SK-N-SH (cell line): ENCODE results near the gene CELF2.

Experiments
- EZH2phosphoT487 ChIP-seq: fragments of 200-600 bp; sonication (generic); IDR thresholded peaks from 2 replicates; pipeline ENCODE4 v1.6.1; 2017; ENCODE audit warnings: low read depth, mixed run types, mild to moderate bottlenecking, antibody characterized with exemption, moderate library complexity, borderline replicate concordance
- GATA2 ChIP-seq: sonication (generic); formaldehyde crosslinking; IDR thresholded peaks from 2 replicates; pipeline ENCODE4 v1.5.0; 2020; ENCODE audit warnings: mild to moderate bottlenecking, missing genetic modification reagents
- MXI1 ChIP-seq: IDR thresholded peaks from 2 replicates; pipeline ENCODE4 v1.6.1; 2012; ENCODE audit warnings: mild to moderate bottlenecking, low read depth, low read length, improper control_type of control experiment
- NFIC ChIP-seq: IDR thresholded peaks from 2 replicates; pipeline ENCODE4 v1.4.0; 2012; ENCODE audit warnings: borderline replicate concordance
- POLR2AphosphoS5 ChIP-seq: IDR thresholded peaks from 2 replicates; pipeline ENCODE4 v1.6.1; 2012; ENCODE audit warnings: low read depth, low read length
- RAD21 ChIP-seq: IDR thresholded peaks from 2 replicates; pipeline ENCODE4 v1.6.1; 2012; ENCODE audit warnings: mild to moderate bottlenecking, low read length
- RCOR1 ChIP-seq: fragments of 150-350 bp; IDR thresholded peaks from 2 replicates; pipeline ENCODE4 v1.6.1; 2017; ENCODE audit warnings: antibody characterized with exemption, low read length
- SMC3 ChIP-seq: IDR thresholded peaks from 2 replicates; pipeline ENCODE4 v1.6.1; 2012; ENCODE audit warnings: low read depth, low read length, improper control_type of control experiment
- YY1 ChIP-seq: IDR thresholded peaks from 2 replicates; pipeline ENCODE4 v1.4.0; 2012; ENCODE audit warnings: low read depth, mild to moderate bottlenecking
- TF ChIP-seq, protein P1 (sequence below): fragments of 200-600 bp; sonication (generic); IDR thresholded peaks from 2 replicates; pipeline ENCODE4 v1.6.1; 2017; ENCODE audit warnings: antibody characterized with exemption, mild to moderate bottlenecking, moderate library complexity
- TF ChIP-seq, protein P2 (sequence below): IDR thresholded peaks from 2 replicates; pipeline ENCODE4 v1.6.1; 2012; ENCODE audit warnings: mild to moderate bottlenecking, low read depth, low read length, moderate library complexity
- TF ChIP-seq, protein P3 (sequence below): fragments of 150-350 bp; IDR thresholded peaks from 2 replicates; pipeline ENCODE4 v1.6.1; 2017; ENCODE audit warnings: antibody characterized with exemption, low read length, low read depth, borderline replicate concordance
- TF ChIP-seq, protein P4 (sequence below): IDR thresholded peaks from 2 replicates; pipeline ENCODE4 v1.4.0; 2012; ENCODE audit warnings: low read depth, borderline replicate concordance

DNA sequence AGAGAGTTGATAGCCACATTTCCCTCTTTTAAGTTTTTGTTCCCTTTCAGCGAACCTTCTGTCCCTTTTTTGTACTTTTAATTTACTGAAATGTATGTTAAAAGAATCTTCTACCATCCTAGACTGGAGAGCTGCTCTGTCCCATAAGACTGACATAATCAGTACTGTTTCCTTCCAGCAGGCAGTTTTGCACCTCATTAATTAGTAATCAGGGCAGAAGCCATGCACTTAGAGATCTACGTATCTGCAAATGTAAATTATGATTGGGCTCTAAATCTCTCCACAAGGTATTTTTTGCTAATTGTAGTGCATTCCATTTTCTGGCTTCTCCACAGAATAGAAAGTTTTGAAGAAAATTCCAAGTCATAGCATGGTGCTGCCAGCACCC, 232.1 kb downstream of the CELF2 start:
- TF ChIP-seq RAD21: no peak
- TF ChIP-seq, protein P1, sequence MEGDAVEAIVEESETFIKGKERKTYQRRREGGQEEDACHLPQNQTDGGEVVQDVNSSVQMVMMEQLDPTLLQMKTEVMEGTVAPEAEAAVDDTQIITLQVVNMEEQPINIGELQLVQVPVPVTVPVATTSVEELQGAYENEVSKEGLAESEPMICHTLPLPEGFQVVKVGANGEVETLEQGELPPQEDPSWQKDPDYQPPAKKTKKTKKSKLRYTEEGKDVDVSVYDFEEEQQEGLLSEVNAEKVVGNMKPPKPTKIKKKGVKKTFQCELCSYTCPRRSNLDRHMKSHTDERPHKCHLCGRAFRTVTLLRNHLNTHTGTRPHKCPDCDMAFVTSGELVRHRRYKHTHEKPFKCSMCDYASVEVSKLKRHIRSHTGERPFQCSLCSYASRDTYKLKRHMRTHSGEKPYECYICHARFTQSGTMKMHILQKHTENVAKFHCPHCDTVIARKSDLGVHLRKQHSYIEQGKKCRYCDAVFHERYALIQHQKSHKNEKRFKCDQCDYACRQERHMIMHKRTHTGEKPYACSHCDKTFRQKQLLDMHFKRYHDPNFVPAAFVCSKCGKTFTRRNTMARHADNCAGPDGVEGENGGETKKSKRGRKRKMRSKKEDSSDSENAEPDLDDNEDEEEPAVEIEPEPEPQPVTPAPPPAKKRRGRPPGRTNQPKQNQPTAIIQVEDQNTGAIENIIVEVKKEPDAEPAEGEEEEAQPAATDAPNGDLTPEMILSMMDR: no peak
- no peak for TF ChIP-seq SMC3
- TF ChIP-seq POLR2AphosphoS5: no peak
- TF ChIP-seq MXI1: no peak
- no peak for TF ChIP-seq YY1
- TF ChIP-seq, protein P2, sequence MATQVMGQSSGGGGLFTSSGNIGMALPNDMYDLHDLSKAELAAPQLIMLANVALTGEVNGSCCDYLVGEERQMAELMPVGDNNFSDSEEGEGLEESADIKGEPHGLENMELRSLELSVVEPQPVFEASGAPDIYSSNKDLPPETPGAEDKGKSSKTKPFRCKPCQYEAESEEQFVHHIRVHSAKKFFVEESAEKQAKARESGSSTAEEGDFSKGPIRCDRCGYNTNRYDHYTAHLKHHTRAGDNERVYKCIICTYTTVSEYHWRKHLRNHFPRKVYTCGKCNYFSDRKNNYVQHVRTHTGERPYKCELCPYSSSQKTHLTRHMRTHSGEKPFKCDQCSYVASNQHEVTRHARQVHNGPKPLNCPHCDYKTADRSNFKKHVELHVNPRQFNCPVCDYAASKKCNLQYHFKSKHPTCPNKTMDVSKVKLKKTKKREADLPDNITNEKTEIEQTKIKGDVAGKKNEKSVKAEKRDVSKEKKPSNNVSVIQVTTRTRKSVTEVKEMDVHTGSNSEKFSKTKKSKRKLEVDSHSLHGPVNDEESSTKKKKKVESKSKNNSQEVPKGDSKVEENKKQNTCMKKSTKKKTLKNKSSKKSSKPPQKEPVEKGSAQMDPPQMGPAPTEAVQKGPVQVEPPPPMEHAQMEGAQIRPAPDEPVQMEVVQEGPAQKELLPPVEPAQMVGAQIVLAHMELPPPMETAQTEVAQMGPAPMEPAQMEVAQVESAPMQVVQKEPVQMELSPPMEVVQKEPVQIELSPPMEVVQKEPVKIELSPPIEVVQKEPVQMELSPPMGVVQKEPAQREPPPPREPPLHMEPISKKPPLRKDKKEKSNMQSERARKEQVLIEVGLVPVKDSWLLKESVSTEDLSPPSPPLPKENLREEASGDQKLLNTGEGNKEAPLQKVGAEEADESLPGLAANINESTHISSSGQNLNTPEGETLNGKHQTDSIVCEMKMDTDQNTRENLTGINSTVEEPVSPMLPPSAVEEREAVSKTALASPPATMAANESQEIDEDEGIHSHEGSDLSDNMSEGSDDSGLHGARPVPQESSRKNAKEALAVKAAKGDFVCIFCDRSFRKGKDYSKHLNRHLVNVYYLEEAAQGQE: no peak
- TF ChIP-seq NFIC: no peak
- TF ChIP-seq, protein P3, sequence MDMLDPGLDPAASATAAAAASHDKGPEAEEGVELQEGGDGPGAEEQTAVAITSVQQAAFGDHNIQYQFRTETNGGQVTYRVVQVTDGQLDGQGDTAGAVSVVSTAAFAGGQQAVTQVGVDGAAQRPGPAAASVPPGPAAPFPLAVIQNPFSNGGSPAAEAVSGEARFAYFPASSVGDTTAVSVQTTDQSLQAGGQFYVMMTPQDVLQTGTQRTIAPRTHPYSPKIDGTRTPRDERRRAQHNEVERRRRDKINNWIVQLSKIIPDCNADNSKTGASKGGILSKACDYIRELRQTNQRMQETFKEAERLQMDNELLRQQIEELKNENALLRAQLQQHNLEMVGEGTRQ: no peak
- TF ChIP-seq EZH2phosphoT487: no peak
- no peak for TF ChIP-seq GATA2 (CRISPR knock-in tag)
- TF ChIP-seq RCOR1: no peak
- TF ChIP-seq, protein P4, sequence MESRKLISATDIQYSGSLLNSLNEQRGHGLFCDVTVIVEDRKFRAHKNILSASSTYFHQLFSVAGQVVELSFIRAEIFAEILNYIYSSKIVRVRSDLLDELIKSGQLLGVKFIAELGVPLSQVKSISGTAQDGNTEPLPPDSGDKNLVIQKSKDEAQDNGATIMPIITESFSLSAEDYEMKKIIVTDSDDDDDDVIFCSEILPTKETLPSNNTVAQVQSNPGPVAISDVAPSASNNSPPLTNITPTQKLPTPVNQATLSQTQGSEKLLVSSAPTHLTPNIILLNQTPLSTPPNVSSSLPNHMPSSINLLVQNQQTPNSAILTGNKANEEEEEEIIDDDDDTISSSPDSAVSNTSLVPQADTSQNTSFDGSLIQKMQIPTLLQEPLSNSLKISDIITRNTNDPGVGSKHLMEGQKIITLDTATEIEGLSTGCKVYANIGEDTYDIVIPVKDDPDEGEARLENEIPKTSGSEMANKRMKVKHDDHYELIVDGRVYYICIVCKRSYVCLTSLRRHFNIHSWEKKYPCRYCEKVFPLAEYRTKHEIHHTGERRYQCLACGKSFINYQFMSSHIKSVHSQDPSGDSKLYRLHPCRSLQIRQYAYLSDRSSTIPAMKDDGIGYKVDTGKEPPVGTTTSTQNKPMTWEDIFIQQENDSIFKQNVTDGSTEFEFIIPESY: no peak
